GM12873 (cell line): ENCODE data around the gene SUN3.

Source experiments
- TF ChIP-seq, protein P1 (sequence below): IDR thresholded peaks from 2 replicates; pipeline ENCODE4 v1.5.1; 2012; ENCODE audit warnings: low read depth, mild to moderate bottlenecking, moderate library complexity, low read length, control low read depth; ENCODE audit not compliant: insufficient read depth; ENCODE audit errors: missing control alignments

SUN3 gene

GRCh38 chr7:47957156-47957555 lies 71.8 kb downstream of the SUN3 start:
- TF ChIP-seq, protein P1, sequence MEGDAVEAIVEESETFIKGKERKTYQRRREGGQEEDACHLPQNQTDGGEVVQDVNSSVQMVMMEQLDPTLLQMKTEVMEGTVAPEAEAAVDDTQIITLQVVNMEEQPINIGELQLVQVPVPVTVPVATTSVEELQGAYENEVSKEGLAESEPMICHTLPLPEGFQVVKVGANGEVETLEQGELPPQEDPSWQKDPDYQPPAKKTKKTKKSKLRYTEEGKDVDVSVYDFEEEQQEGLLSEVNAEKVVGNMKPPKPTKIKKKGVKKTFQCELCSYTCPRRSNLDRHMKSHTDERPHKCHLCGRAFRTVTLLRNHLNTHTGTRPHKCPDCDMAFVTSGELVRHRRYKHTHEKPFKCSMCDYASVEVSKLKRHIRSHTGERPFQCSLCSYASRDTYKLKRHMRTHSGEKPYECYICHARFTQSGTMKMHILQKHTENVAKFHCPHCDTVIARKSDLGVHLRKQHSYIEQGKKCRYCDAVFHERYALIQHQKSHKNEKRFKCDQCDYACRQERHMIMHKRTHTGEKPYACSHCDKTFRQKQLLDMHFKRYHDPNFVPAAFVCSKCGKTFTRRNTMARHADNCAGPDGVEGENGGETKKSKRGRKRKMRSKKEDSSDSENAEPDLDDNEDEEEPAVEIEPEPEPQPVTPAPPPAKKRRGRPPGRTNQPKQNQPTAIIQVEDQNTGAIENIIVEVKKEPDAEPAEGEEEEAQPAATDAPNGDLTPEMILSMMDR, result no peak

- TF ChIP-seq, protein P1, result no peak
Measured at GRCh38 chr7:47956220-47956619, 72.7 kb downstream of the SUN3 start.

- TF ChIP-seq, protein P1, result no peak
Measured at GRCh38 chr7:47954231-47954911, 74.5 kb downstream of the SUN3 start.

GRCh38 chr7:47953822-47954221 lies 75.1 kb downstream of the SUN3 start:
- TF ChIP-seq, protein P1, result no peak

GRCh38 chr7:47952224-47952623 lies 76.7 kb downstream of the SUN3 start:
- TF ChIP-seq, protein P1, result no peak

- TF ChIP-seq, protein P1, result no peak
Measured at GRCh38 chr7:47951374-47951773, 77.5 kb downstream of the SUN3 start.

DNA sequence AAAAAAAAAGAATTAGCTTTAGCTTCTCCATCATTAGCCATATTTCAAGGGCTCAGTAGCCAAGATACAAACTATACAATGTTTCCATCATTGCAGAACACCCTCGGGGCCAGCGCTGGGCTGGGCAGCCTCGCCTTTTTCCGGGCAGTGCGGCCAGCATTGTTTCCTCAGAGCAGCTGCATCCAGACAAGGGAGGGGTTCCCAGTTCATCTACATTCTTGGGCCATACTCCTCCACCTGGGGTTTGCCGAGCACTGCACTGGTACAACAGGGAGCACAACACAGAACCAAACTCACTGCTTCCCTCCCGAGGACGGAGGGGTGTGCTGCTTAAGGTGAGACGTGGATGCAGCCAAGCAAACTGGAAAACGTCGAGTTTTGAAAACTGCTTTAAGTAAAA lies 78.2 kb downstream of the SUN3 start:
- TF ChIP-seq, protein P1, result no peak
